Measurements from ENCODE around the gene AZU1. TPM values are rescaled to one million over a fixed set of nuclear protein-coding genes. Genes with fewer than 3 reads are reported as not detected.
A peak's percentile ranks its signal among the peaks of the same experiment; 100 is the strongest.

The AZU1 gene
- total RNA-seq, 1 experiment from 2014 or later = 1.6 TPM

- H3K9ac ChIP-seq (ENCODE audit: extremely low read depth, insufficient read length, low read length) = no peak overlapping the region
- no peak overlapping the region for H2BK5ac ChIP-seq (ENCODE audit: insufficient read length, low read length)
- H3K23me2 ChIP-seq (ENCODE audit: insufficient read length, low read depth, low read length, poor library complexity, severe bottlenecking) = no peaks in the 10 kb centered on the region
- peak; percentile 31 for DNase-seq
- Mint-ChIP-seq H3K27ac (peak overlapping the region in 2 of 3 experiments; percentile 44 to 91; a peak in 3 of 7 replicates), H3K9me3 (no peaks in the 10 kb centered on the region; a peak in 1 of 5 replicates), H3K4me1 (peaks cover 23 to 35% of the 10 kb centered on the region in 2 experiments), H3K27me3 (ENCODE audit: low read depth) (no peaks in the 10 kb centered on the region), H3K36me3 (ENCODE audit: insufficient read depth in 1 of 3, low read depth in 3 of 3) (no peaks in the 10 kb centered on the region), H3K4me3 (no peak overlapping the region; a peak in 1 of 5 replicates)
- H3T11ph ChIP-seq (ENCODE audit: low read length) = no peak overlapping the region
- H3K79me1 ChIP-seq (ENCODE audit: insufficient read depth, low read depth, low read length, poor library complexity, severe bottlenecking) = no peaks in the 10 kb centered on the region
- H3K14ac ChIP-seq (ENCODE audit: insufficient read depth, low read length) = no peak overlapping the region
- H2AFZ ChIP-seq (ENCODE audit: low read length) = no peak overlapping the region
- H3K27me3 ChIP-seq (ENCODE audit: insufficient read depth, low read length) = no peaks in the 10 kb centered on the region
- no peak overlapping the region for H3K23ac ChIP-seq (ENCODE audit: insufficient read length, low read depth, low read length)
- H3K4me2 ChIP-seq (ENCODE audit: insufficient read depth, insufficient read length, low read length) = no peak overlapping the region
- no peak for TF ChIP-seq CTCF (conservative IDR thresholded peaks at IDR 0.05)
- no peak overlapping the region for H3K4ac ChIP-seq (ENCODE audit: low read depth, low read length)
- WGBS (ENCODE audit: extremely low coverage, insufficient read length, low lambda C conversion rate) = no CpG with 5 or more reads among the region's 8 CpGs
- no peak overlapping the region for H3K18ac ChIP-seq (ENCODE audit: insufficient read length, low read depth, low read length)
- H3K27ac ChIP-seq (ENCODE audit: insufficient read length, low read depth, low read length) = no peak overlapping the region
- H4K8ac ChIP-seq (replicated peaks; ENCODE audit: insufficient read length, low read depth, low read length) = no peak overlapping the region
- H2AK5ac ChIP-seq (ENCODE audit: insufficient read length, low read length) = no peak overlapping the region
- H2BK12ac ChIP-seq (ENCODE audit: insufficient read length, low read depth, low read length) = no peak overlapping the region
- H4K20me1 ChIP-seq (ENCODE audit: control insufficient read depth, insufficient read depth, insufficient read length) = no peaks in the 10 kb centered on the region
- H4K5ac ChIP-seq (ENCODE audit: insufficient read length, low read depth, low read length) = no peak overlapping the region
- H3K79me2 ChIP-seq (ENCODE audit: insufficient read depth, low read length) = no peaks in the 10 kb centered on the region
- H3K9me3 ChIP-seq (ENCODE audit: control insufficient read depth, low read depth, low read length) = no peaks in the 10 kb centered on the region
- no peak overlapping the region for H2BK120ac ChIP-seq (ENCODE audit: low read depth, low read length, poor library complexity, severe bottlenecking)
- no peak overlapping the region for H3K56ac ChIP-seq (ENCODE audit: insufficient read length, low read depth, low read length)
- H2BK20ac ChIP-seq (ENCODE audit: low read depth, low read length, poor library complexity, severe bottlenecking) = no peak overlapping the region
- no peak overlapping the region for H4K91ac ChIP-seq (ENCODE audit: insufficient read length, low read depth, low read length)
- no peaks in the 10 kb centered on the region; the same call in 1 of the 2 replicates for H3K4me1 ChIP-seq (ENCODE audit: insufficient read depth, low read length)
- H2BK15ac ChIP-seq (ENCODE audit: low read depth, low read length) = no peak overlapping the region
These were observed 35.9 kb upstream of the AZU1 start for GRCh38 chr19:791567-792305.
